Measurements from ENCODE around the gene HIC2.
"Not testable (repeated sequence)": the region's sequence is repeated elsewhere in the genome, so short reads cannot be mapped to it uniquely, and the experiment has no call there.

Gene HIC2

GRCh38 chr22:21435998-21436810, 19.0 kb downstream of the HIC2 start:
- not testable (repeated sequence) for DNase-seq

- not testable (repeated sequence) for DNase-seq
Observed at GRCh38 chr22:21438013-21438412, 20.8 kb downstream of the HIC2 start.

- DNase-seq: not testable (repeated sequence)
Observed at GRCh38 chr22:21440018-21440636, 23.0 kb downstream of the HIC2 start.

- not testable (repeated sequence) for DNase-seq
Observed at GRCh38 chr22:21440676-21441075, 23.5 kb downstream of the HIC2 start.

- DNase-seq: not testable (repeated sequence)
Observed at GRCh38 chr22:21441170-21441569, 24.0 kb downstream of the HIC2 start.

- DNase-seq: not testable (repeated sequence)
Observed at GRCh38 chr22:21442123-21442522, 25.0 kb downstream of the HIC2 start.

- DNase-seq: not testable (repeated sequence)
Observed at GRCh38 chr22:21442646-21443045, 25.5 kb downstream of the HIC2 start.

- no peak for DNase-seq
Observed at GRCh38 chr22:21443057-21443734, 26.0 kb downstream of the HIC2 start.

GRCh38 chr22:21443735-21444421, 26.7 kb downstream of the HIC2 start:
- DNase-seq: no peak

GRCh38 chr22:21444701-21445436, 27.7 kb downstream of the HIC2 start:
- DNase-seq: no peak

- DNase-seq: no peak
Observed at GRCh38 chr22:21445437-21446127, 28.4 kb downstream of the HIC2 start.

GRCh38 chr22:21446128-21446826, 29.1 kb downstream of the HIC2 start:
- DNase-seq: no peak

- no peak for DNase-seq
Observed at GRCh38 chr22:21446827-21447690, 29.9 kb downstream of the HIC2 start.

GRCh38 chr22:21447694-21448402, 30.7 kb downstream of the HIC2 start:
- no peak for DNase-seq

- no peak for DNase-seq
Observed at GRCh38 chr22:21448627-21449416, 31.7 kb downstream of the HIC2 start.

GRCh38 chr22:21449531-21450319, 32.6 kb downstream of the HIC2 start:
- no peak for DNase-seq

GRCh38 chr22:21450320-21450831, 33.2 kb downstream of the HIC2 start:
- no peak for DNase-seq
